K562 (cell line): ENCODE data around the gene TMEM181. TPM values are rescaled to one million over a fixed set of nuclear protein-coding genes. Genes with fewer than 3 reads are reported as not detected.

ENCODE experiments used
- ATAC-seq: fragments of 200-7000 bp; cut with Tn5 transposase; 3 replicates; pipeline ENCODE4 v1.9.1; 2020; ENCODE audit warnings: moderate library complexity
- BruUV-seq: library from RNA; stranded (reverse); fragments of 400-500 nt; replicated peaks from 2 replicates; lab custom pipeline; 2021; lab: Mats Ljungman, UMichigan
- CTCF ChIA-PET: fragments of 300-600 bp; formaldehyde crosslinking; extraction: SDS; loops from one replicate; lab custom pipeline; 2021; ENCODE audit warnings: low intra/inter-chr PET ratio; lab: Yijun Ruan, JAX
- POLR2A ChIA-PET: fragments of 300-600, 350-650 bp; sonication (Branson Sonifier 250); formaldehyde crosslinking; extraction: SDS; loops from one replicate; lab custom pipeline; 2021; ENCODE audit warnings: antibody characterized with exemption, inconsistent platforms; lab: Yijun Ruan, JAX
- DNase-seq, 4 experiments: peaks; one replicate each; pipeline versions ENCODE4 v3.0.0 to v3.0.0-alpha.2; 2011 to 2018; ENCODE audit warnings: low spot score in 3 of 4, mixed read lengths in 3 of 4; ENCODE audit errors: extremely low read depth in 1 of 4
- FAIRE-seq: peaks from 2 replicates; lab custom pipeline; 2011; peaks lifted over from hg19 to GRCh38; lab: Jason Lieb, UNC
- H2AFZ ChIP-seq: 2 replicates; pipeline ENCODE4 v1.6.0; 2011; ENCODE audit warnings: low read depth, low read length, control low read depth, inconsistent platforms
- H3K27ac ChIP-seq: fragments of 200-600 bp; 3 replicates; pipeline ENCODE4 v1.8.0; 2011; ENCODE audit warnings: low read depth, mild to moderate bottlenecking, control low read depth, inconsistent platforms, low read length, moderate library complexity, mixed read lengths; ENCODE audit errors: extremely low read depth
- H3K27me3 ChIP-seq, 2 experiments: fragments of 300-600 bp in 1 of 2; 2 replicates in 1 of 2; 3 replicates in 1 of 2; pipeline versions ENCODE4 v1.6.0 to v1.8.0; 2011; ENCODE audit warnings: inconsistent platforms in 2 of 2, low read length in 2 of 2, mild to moderate bottlenecking in 1 of 2, mixed read lengths in 1 of 2, moderate library complexity in 1 of 2; ENCODE audit not compliant: control insufficient read depth in 2 of 2, insufficient read depth in 2 of 2
- H3K36me3 ChIP-seq: fragments of 300-600 bp; 3 replicates; pipeline ENCODE4 v1.8.0; 2011; ENCODE audit warnings: mild to moderate bottlenecking, low read length, inconsistent platforms; ENCODE audit not compliant: control insufficient read depth, insufficient read depth
- H3K4me1 ChIP-seq, 2 experiments: fragments of 200-600 bp in 1 of 2; replicated peaks in 1 of 2; 2 replicates in 1 of 2; 3 replicates in 1 of 2; pipeline versions ENCODE4 v1.5.1 to v1.8.0; 2011; ENCODE audit warnings: inconsistent platforms in 2 of 2, low read length in 2 of 2, mild to moderate bottlenecking in 1 of 2, mixed read lengths in 1 of 2, moderate library complexity in 1 of 2; ENCODE audit not compliant: control insufficient read depth in 2 of 2, insufficient read depth in 2 of 2
- H3K4me2 ChIP-seq: 2 replicates; pipeline ENCODE4 v1.6.1; 2011; ENCODE audit warnings: low read length, control low read depth, inconsistent platforms, mixed read lengths; ENCODE audit not compliant: insufficient read depth
- H3K4me3 ChIP-seq: fragments of 200-600 bp; sonication (generic), shearing (Covaris generic); 2 replicates; pipeline ENCODE4 v1.5.1; 2016; ENCODE audit warnings: control low read depth, inconsistent platforms
- H3K79me2 ChIP-seq: fragments of 200-600 bp; 3 replicates; pipeline ENCODE4 v1.8.0; 2011; ENCODE audit warnings: low read length, inconsistent platforms; ENCODE audit not compliant: control insufficient read depth, insufficient read depth
- H3K9ac ChIP-seq, 2 experiments: 2 replicates each; pipeline versions ENCODE4 v1.6.0 to v1.6.1; 2011; ENCODE audit warnings: low read depth in 2 of 2, low read length in 2 of 2, control low read depth in 1 of 2, inconsistent platforms in 1 of 2, mild to moderate bottlenecking in 1 of 2, mixed read lengths in 1 of 2; ENCODE audit not compliant: insufficient read depth in 1 of 2
- H3K9me1 ChIP-seq: one replicate; pipeline ENCODE4 v1.6.0; 2011; ENCODE audit warnings: inconsistent platforms, mild to moderate bottlenecking, low read length, moderate library complexity; ENCODE audit not compliant: control insufficient read depth, insufficient read depth
- H3K9me3 ChIP-seq: replicated peaks from 2 replicates; pipeline ENCODE4 v1.5.1; 2011; ENCODE audit warnings: low read depth, low read length, inconsistent platforms; ENCODE audit not compliant: control insufficient read depth, insufficient read depth
- H4K20me1 ChIP-seq: replicated peaks from 2 replicates; pipeline ENCODE4 v1.6.1; 2011; ENCODE audit warnings: low read length, inconsistent platforms, mixed read lengths; ENCODE audit not compliant: control insufficient read depth, insufficient read depth
- BRF1 ChIP-seq: IDR thresholded peaks from 3 replicates; pipeline ENCODE4 v1.6.1; 2011; ENCODE audit warnings: borderline replicate concordance, mild to moderate bottlenecking; ENCODE audit not compliant: insufficient read length; ENCODE audit errors: extremely low read depth
- CHCHD3 ChIP-seq: fragments of 250-450 bp; sonication (Bioruptor Pico); IDR thresholded peaks from 2 replicates; pipeline ENCODE4 v2.1.2; 2022; ENCODE audit warnings: mild to moderate bottlenecking
- POU5F1 ChIP-seq: fragments of 150-350 bp; IDR thresholded peaks from 2 replicates; pipeline ENCODE4 v1.6.1; 2014; ENCODE audit warnings: borderline replicate concordance, low read length, low read depth, mild to moderate bottlenecking; ENCODE audit not compliant: partially characterized antibody
- TAL1 ChIP-seq: fragments of 450-650 bp; IDR thresholded peaks from 2 replicates; pipeline ENCODE4 v1.6.1; 2016; ENCODE audit warnings: mild to moderate bottlenecking
- TCFL5 ChIP-seq: fragments of 250-450 bp; sonication (Bioruptor Pico); conservative IDR thresholded peaks from 2 replicates; pipeline ENCODE4 v1.6.1; 2021; ENCODE audit warnings: mild to moderate bottlenecking, moderate library complexity, matching md5 sums
- ZHX1 ChIP-seq: fragments of 150-350 bp; conservative IDR thresholded peaks from 2 replicates; pipeline ENCODE4 v1.6.1; 2014; ENCODE audit warnings: low read length
- ZNF77 ChIP-seq: fragments of 250-450 bp; sonication (Bioruptor Pico); IDR thresholded peaks from 2 replicates; pipeline ENCODE4 v1.5.0; 2020
- WGBS: fragments of 100-300 bp; shearing (Covaris generic); methylation state at CpG from one replicate; pipeline ENCODE4 v1.1.6; 2016; ENCODE audit warnings: low coverage, mixed read lengths; ENCODE audit not compliant: insufficient coverage; ENCODE audit errors: missing lambda C conversion rate; 5-methylcytosine and 5-hydroxymethylcytosine counted together
- in situ Hi-C: fragments of 300-500 bp; cut with MboI; formaldehyde crosslinking; loops from 4 replicates; pipeline ENCODE4 v1.15.0; 2018; ENCODE audit warnings: inconsistent platforms, mixed read lengths
- intact Hi-C: fragments of 100-400 bp; cut with micrococcal nuclease; formaldehyde crosslinking; loops from 2 replicates; pipeline ENCODE4 v1.14.2; 2022
- polyA plus RNA-seq, 8 experiments: library from polyadenylated mRNA; depleted of rRNA in 4 of 8; stranded (reverse) in 5 of 8; unstranded in 3 of 8; fragments of >200 nt; fragmentation: Nextera tagmentation in 2 of 8; fragmentation: Illumina TruSeq in 1 of 8; extraction: Ambion mirVana in 2 of 8; extraction: Trizol in 1 of 8; gene quantifications; 2 replicates each; pipeline versions ENCODE4 v1.2.1 to v1.2.3, GENCODE V29; 2011 to 2014; ENCODE audit warnings: inconsistent platforms in 1 of 8, missing spikeins in 1 of 8
- total RNA-seq, 7 experiments: library from RNA; depleted of rRNA in 6 of 7; stranded (reverse); fragments of >200 nt in 6 of 7; fragmentation: Illumina TruSeq in 2 of 7; extraction: Trizol in 2 of 7; gene quantifications; 2 replicates each; pipeline versions ENCODE4 v1.2.1 to v1.2.3, GENCODE V29; 2011 to 2021; ENCODE audit warnings: low replicate concordance in 1 of 7

Gene TMEM181
- total and polyA plus RNA-seq, 9 of the 15 experiments (the other 6 are each of a cell fraction or from before 2014, with no cell fraction given) = 5.6 to 27.2 (median 19.9) TPM

DNA sequence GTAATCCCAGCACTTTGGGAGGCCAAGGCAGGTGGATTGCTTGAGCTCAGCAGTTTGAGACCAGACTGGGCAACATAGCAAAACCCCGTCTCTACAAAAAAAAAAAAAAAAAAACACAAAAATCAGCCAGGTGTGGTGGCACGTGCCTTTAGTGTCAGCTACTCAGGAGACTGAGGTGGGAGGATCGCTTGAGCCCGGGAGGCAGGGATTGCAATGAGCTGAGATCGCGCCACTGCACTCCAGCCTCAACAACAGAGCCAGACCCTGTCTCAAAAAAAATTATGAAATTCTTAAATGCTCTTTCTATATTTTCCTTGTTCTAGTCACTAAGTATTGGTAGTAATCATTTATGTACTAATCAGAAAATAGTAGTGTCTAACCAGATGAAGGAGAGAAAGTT is 120.6 kb downstream of the TMEM181 start:
- Histone ChIP-seq H3K27me3 (peaks cover 24 to 50% of the 10 kb centered on the region in 2 experiments), H3K9me3 (no peaks in the 10 kb centered on the region), H3K9me1 (no peaks in the 10 kb centered on the region), H3K9ac (no peak overlapping the region), H3K36me3 (no peaks in the 10 kb centered on the region), H3K4me2 (no peak overlapping the region), H2AFZ (no peak overlapping the region), H3K27ac (no peak overlapping the region), H4K20me1 (no peaks in the 10 kb centered on the region), H3K4me1 (no peaks in the 10 kb centered on the region), H3K4me3 (no peak overlapping the region), H3K79me2 (no peaks in the 10 kb centered on the region)
- TF ChIP-seq TAL1 = no peak
- TF ChIP-seq ZHX1 = no peak
- no peak for TF ChIP-seq ZNF77 (CRISPR knock-in tag)
- TF ChIP-seq TCFL5 (CRISPR knock-in tag) = no peak
- TF ChIP-seq CHCHD3 (CRISPR knock-in tag) = no peak
- no peak for TF ChIP-seq BRF1
- TF ChIP-seq POU5F1 = no peak
- intact Hi-C loops = no loop called here
- DNase-seq (no peak), FAIRE-seq (no peak), ATAC-seq (no peak)
- in situ Hi-C loops = loop anchor here (25.0 kb wide), 1 partner anchor 432 kb away; no protein-coding TSS in a partner anchor
- WGBS = 6% methylated on average over 5 of the region's 6 CpGs
- POLR2A ChIA-PET = interaction anchor here (1.4 kb wide), 1 partner anchor 10 kb away, joined by 4 read pairs; no protein-coding TSS in a partner anchor
- CTCF ChIA-PET = no interaction called here
- BruUV-seq = no TSS peak
